ENCODE measurements around the gene ITPRID2.

DNA sequence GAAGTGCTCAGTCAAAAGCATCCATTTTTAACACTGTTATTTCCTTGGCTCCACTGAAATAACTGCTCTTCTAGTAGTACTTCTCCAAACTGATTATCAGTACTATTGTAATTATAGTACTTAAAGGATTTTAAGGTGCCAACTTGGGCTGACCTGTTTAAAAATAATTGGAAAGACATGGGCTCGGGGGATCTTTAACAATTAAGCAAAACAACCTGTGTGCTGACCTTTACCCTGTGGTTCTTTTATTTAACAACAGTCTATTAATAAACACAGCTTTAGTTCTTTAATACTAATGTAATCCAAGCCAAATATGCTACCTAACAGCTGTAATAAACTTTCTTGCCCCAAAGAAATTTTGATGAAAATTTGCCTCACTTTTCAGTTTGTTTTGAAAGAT lies 6.9 kb upstream of the ITPRID2 start:
- TF ChIP-seq ZFX (IDR thresholded peaks at IDR 0.05; ENCODE audit: borderline replicate concordance) = no peak
- no peak for TF ChIP-seq CTCF (IDR thresholded peaks at IDR 0.05)

Data from 22Rv1 (cell line).